DMS 273 (cell line): ENCODE measurements around the gene KCTD10.

ENCODE experiments used
- DNase-seq: peaks from one replicate; lab custom pipeline; 2025; ENCODE audit not compliant: unreplicated experiment; lab: John Stamatoyannopoulos, UW

The KCTD10 gene

GRCh38 chr12:109495012-109495411 lies 17.9 kb upstream of the KCTD10 start:
- no peak for DNase-seq

- no peak for DNase-seq
Measured at GRCh38 chr12:109494348-109494881, 17.3 kb upstream of the KCTD10 start.

- no peak for DNase-seq
Measured at GRCh38 chr12:109493938-109494337, 16.8 kb upstream of the KCTD10 start.

- DNase-seq = no peak
Measured at GRCh38 chr12:109493090-109493489, 16.0 kb upstream of the KCTD10 start.

- no peak for DNase-seq
Measured at GRCh38 chr12:109492371-109492770, 15.3 kb upstream of the KCTD10 start.

GRCh38 chr12:109491671-109492070 lies 14.6 kb upstream of the KCTD10 start:
- DNase-seq = no peak

GRCh38 chr12:109489955-109490565 lies 13.0 kb upstream of the KCTD10 start:
- no peak for DNase-seq

- no peak for DNase-seq
Measured at GRCh38 chr12:109489016-109489954, 12.2 kb upstream of the KCTD10 start.

- no peak for DNase-seq
Measured at GRCh38 chr12:109488051-109488665, 11.1 kb upstream of the KCTD10 start.

- no peak for DNase-seq
Measured at GRCh38 chr12:109487181-109488050, 10.3 kb upstream of the KCTD10 start.

GRCh38 chr12:109485201-109485600 lies 8.1 kb upstream of the KCTD10 start:
- DNase-seq = no peak

GRCh38 chr12:109483346-109483745 lies 6.2 kb upstream of the KCTD10 start:
- DNase-seq = no peak

GRCh38 chr12:109482894-109483293 lies 5.8 kb upstream of the KCTD10 start:
- no peak for DNase-seq

GRCh38 chr12:109482491-109482890 lies 5.4 kb upstream of the KCTD10 start:
- no peak for DNase-seq

- DNase-seq = no peak
Measured at GRCh38 chr12:109481863-109482262, 4.8 kb upstream of the KCTD10 start.

- no peak for DNase-seq
Measured at GRCh38 chr12:109480356-109480755, 3.3 kb upstream of the KCTD10 start.

GRCh38 chr12:109479761-109480160 lies 2.7 kb upstream of the KCTD10 start:
- no peak for DNase-seq

- DNase-seq = no peak
Measured at GRCh38 chr12:109477963-109478315, 839 bp upstream of the KCTD10 start.

GRCh38 chr12:109476807-109477184 lies 304 bp downstream of the KCTD10 start:
- DNase-seq = no peak

GRCh38 chr12:109475993-109476806 lies 900 bp downstream of the KCTD10 start:
- peak; percentile 4 for DNase-seq
